Subcutaneous adipose tissue (tissue), 4 donors: ENCODE measurements around the gene OPA1. TPM values are rescaled to one million over a fixed set of nuclear protein-coding genes. Genes with fewer than 3 reads are reported as not detected.

Experiments
- CTCF ChIP-seq: fragments of 450-650 bp; IDR thresholded peaks from one replicate; pipeline ENCODE4 v1.5.1; 2016; ENCODE audit warnings: low read depth, mild to moderate bottlenecking, control low read depth, antibody characterized with exemption, moderate library complexity
- total RNA-seq, 4 donors: library from RNA; depleted of rRNA; stranded (reverse); fragments of >200 nt; gene quantifications; one replicate each; pipeline ENCODE4 v1.1.0, GENCODE V29; 2016

OPA1 gene
- total RNA-seq, 4 donors from 2014 or later = 44.4 to 68.5 (median 58.0) TPM

GRCh38 chr3:193590088-193590856 lies 2.7 kb upstream of the OPA1 start:
- no peak for TF ChIP-seq CTCF

DNA sequence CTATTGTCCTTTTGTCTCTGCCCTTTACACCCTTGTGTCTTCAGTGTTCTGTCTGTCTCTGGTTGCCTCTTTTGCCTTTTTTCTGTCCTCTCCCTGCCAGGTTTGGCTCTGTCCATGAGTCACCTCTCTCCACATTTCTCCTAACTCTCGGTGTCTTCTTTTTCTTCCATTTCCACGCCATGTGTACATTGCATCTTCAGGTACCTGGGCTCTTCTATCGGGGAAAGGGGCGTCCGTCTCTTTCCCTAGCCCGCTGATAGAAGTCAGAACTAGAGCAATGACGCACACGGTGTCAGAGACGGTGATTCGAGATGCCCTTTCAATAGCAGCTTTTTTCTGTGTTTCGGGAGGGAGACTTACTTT lies 641 bp downstream of the OPA1 start:
- TF ChIP-seq CTCF = no peak

DNA sequence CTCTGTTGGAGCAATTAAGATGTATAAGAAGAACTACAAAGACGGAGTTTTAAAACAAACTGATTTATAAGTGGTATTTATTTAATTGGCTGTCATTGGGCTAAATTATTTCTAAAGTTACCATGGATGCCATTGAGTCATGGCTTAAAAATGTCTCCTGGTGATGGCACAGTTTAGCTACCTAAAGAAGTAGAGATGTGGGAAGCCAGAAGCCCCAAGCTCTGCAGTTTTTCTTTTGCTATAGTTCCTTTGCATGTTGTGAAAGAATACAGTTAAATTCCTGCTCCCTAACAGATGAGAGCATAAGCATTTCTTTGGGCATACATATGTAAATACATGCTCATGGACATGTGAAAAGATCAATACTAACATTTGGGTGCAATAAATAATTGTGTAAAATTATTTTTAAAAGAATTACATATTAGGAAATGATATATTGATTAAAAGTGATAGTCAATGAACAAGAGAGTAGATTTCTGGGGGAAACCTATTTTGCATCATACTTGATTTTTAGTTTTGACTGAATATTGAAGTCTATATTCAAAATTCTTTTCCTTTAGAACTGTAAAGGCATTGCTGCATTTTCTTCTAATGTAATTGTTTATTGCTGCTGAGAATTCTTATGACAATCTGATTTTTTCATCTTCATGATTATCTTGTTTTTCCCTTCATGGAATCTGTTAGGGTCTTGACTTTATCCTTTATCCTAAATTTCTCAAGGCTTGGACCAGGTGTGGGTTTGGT lies 2.1 kb downstream of the OPA1 start:
- no peak for TF ChIP-seq CTCF

DNA sequence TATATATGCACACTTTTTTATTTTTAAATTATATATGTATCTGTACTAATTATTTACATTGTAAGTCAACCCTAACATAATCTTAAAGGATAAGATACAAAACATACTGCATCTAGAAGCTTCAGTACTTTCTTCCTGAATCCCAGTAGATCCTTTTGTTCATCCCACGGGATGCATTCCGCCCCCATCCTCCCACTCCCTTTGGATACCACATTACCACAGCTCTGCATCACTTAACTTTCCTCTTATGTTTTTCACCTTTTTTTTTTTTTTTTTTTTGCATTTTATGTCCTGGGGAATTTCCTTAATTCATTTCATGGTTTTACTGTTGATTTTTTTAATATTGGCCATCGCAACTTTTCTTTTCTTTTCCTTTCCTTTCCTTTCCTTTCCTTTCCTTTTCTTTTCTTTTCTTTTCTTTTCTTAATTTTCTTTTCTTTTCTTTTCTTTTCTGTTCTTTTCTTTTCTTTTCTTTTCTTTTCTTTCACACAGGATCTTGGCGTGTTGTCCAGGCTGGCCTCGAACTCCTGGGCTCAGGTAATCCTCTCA lies 3.0 kb downstream of the OPA1 start:
- no peak for TF ChIP-seq CTCF

- no peak for TF ChIP-seq CTCF
These were observed 5.2 kb downstream of the OPA1 start for GRCh38 chr3:193598202-193598601.

DNA sequence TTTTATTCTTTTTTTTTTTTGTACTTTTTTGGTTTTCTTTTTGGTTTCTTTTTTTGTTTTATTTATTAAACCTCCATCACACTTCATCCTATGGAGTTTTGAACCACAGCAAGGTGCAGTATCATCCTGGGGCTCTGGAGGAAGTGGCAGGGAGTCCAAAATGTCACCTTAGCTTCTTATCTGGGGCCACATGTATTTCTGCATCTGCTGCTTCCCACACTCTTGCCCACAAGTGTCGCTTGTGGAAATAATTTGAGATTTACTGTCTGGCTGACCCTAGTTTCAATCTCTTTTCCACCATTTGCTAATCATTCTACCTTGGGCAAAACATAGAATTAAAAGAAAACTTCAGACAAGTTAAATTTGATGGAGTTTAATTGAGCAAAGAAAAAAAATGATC lies 6.4 kb downstream of the OPA1 start:
- TF ChIP-seq CTCF = no peak

DNA sequence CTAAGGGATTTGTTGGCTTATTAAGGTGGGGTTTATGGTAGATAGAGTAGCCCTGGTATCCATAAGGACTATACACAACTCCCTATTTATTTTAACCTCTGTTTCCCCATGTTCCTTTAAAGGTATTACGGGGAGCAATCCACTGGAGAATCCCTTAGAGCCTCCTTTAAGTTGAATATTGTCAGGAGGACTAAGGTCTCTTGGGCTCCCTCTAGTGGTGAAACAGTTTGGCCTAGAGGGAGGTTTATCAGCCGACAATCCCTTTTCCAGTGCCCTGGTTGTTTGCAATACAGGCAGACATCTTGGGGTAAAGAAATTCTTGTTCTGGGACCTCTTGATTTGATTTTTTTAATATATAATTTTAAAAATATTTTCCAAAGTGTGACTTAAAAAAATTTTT lies 12.9 kb downstream of the OPA1 start:
- TF ChIP-seq CTCF = no peak
